Mucosa of gallbladder (tissue), 1 donor: ENCODE results near the gene USP7. TPM values are rescaled to one million over a fixed set of nuclear protein-coding genes. Genes with fewer than 3 reads are reported as not detected.
"Not testable (repeated sequence)": the region's sequence is repeated elsewhere in the genome, so short reads cannot be mapped to it uniquely, and the experiment has no call there.

Source experiments
- DNase-seq: peaks from one replicate; pipeline ENCODE4 v3.0.0-alpha.2; 2020; ENCODE audit warnings: low spot score
- total RNA-seq: library from RNA; stranded (reverse); gene quantifications from one replicate; pipeline ENCODE4 v1.2.1, GENCODE V29; 2021
- donor health status: DM: no; HTN: no; CAD: no.

USP7 gene
- total RNA-seq, 1 donor from 2014 or later, result 108 TPM

DNA sequence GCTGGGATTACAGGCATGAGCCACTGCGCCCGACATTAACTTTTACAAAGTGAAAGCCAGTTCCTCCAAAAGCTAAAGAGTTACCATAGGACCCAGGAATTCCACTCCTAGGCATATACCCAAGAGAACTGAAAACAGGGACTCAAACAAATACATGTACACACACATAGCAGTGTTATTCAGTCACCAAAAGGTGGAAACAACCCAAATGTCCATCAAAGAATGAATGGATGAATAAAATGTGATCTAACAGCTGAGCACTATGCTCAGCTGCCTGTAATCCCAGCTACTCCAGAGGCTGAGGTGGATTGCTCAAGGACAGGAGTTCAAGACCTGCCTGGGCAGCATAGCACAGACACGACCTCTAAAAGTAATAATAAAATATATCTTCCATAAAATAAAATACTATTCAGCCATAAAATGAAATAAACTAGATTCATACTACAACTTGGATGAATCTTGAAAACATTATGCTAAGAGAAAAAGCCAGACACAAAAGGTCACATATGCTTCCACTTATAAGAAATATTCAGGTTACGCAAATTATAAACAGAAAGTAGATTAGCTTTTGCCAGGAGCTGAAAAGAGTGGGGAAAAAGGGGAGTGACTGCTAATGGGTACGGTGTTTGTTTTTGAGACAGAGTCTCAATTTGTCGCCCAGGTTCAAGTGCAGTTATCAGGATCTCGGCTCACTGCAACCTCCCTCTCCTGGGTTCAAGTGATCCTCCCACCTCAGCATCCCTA, 9.3 kb upstream of the USP7 start:
- no peak for DNase-seq

GRCh38 chr16:8971416-8971815, 7.7 kb upstream of the USP7 start:
- DNase-seq, result no peak

DNA sequence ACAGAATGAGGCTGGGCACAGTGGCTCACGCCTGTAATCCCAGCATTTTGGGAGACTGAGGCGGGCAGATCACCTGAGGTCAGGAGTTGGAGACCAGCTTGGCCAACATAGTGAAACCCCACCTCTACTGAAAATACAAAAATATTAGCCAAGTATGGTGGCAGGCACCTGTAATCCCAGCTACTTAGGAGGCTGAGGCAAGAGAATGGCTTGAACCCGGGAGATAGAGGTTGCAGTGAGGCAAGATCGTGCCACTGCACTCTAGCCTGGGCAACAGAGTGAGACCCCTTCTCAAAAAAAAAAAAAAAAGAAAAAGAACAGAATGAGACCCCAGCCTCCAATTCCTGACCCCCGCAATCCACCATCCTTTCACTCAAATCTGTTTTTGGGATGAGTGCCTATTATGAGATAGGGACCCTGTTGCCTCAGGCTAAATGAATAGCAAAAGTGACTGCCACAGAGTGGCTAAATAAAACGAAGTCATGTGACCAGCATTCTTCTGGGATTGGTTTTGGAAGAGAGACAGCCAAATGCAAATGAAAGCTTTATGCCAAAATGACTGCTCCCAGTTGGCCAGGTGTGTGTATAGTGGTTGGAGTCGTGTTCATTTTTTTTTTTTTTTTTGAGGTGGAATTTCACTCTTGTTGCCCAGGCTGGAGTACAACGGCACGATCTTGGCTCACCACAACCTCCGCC, 5.6 kb upstream of the USP7 start:
- not testable (repeated sequence) for DNase-seq

DNA sequence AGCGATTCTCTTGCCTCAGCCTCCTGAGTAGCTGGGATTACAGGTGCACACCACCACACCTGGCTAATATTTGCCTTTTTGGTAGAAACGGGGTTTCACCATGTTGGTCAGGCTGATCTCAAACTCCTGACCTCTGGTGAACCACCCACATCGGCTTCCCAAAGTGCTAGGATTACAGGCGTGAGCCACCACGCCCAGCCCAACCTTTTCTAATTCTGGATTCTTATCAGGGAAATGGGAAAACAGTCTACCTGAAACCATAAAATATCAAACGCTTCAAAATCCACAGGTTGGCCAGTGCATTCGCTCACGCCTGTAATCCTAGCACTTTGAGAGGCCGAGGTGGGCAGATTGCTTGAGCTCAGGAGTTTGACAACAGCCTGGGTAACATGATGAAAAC, 4.3 kb upstream of the USP7 start:
- DNase-seq, result not testable (repeated sequence)

- no peak for DNase-seq
These were observed 3.6 kb upstream of the USP7 start for GRCh38 chr16:8967132-8967821.

DNA sequence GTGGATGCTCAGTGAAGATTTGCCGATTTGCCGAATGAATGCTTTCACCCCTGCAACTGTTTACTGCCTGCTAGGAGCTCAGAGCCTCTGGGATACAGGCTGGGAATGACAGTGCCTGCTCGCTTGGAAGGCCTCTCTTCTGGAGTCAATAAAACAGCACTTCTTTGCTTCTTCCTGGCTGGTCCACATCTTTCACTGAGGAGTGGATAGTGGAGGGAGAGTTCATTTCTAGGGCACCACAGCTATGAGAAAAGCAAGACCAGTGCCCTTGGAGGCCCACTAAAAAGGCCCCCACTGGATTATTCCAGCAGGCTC, 3.1 kb upstream of the USP7 start:
- no peak for DNase-seq

GRCh38 chr16:8964462-8964861, 756 bp upstream of the USP7 start:
- no peak for DNase-seq

GRCh38 chr16:8963010-8963820, 491 bp downstream of the USP7 start:
- DNase-seq, result no peak

GRCh38 chr16:8962393-8963009, 1.2 kb downstream of the USP7 start:
- DNase-seq, result no peak

DNA sequence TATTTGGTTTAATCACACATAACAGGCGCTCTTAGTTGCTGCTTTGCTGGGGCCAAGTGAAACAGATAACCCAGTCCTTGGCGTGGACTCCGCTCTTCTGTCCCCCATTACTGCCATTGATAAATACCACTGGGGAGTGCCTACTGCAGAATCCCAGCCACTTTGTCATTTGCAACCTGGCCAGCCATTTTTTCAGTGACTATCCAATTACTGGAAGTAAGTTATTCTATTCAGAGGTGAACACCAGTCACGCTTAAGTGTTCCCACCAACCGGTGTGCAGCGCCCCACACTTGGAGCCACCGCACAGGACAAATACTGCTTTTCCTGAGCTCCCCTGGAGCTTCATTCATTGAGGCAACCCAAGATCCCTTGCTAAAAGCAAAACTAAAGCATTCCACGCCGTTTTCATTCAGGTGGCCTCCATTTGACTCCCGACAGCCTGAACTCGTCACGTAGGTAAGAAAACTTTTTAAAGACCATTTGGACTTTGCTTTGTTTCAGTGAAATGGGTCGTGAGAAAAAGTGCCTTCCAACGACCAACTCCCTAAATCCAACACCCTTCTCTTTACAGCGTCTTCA, 1.8 kb downstream of the USP7 start:
- DNase-seq, result no peak

DNA sequence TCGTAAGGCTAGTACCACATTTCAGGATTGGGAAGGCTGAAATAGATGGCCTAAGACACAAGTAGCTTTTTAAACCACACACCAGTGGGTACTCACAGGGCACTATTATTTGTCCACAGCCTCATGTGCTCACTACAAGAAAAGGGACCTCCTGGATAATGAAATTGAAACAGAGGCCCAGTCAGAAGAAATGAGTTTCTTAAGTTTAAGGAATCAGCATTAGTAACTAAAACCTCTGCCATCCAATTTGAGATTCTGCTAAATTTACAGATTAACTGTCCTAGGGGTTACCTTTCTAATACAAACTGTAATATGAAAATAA, 3.0 kb downstream of the USP7 start:
- no peak for DNase-seq

- DNase-seq, result no peak
These were observed 3.6 kb downstream of the USP7 start for GRCh38 chr16:8959921-8960787.

DNA sequence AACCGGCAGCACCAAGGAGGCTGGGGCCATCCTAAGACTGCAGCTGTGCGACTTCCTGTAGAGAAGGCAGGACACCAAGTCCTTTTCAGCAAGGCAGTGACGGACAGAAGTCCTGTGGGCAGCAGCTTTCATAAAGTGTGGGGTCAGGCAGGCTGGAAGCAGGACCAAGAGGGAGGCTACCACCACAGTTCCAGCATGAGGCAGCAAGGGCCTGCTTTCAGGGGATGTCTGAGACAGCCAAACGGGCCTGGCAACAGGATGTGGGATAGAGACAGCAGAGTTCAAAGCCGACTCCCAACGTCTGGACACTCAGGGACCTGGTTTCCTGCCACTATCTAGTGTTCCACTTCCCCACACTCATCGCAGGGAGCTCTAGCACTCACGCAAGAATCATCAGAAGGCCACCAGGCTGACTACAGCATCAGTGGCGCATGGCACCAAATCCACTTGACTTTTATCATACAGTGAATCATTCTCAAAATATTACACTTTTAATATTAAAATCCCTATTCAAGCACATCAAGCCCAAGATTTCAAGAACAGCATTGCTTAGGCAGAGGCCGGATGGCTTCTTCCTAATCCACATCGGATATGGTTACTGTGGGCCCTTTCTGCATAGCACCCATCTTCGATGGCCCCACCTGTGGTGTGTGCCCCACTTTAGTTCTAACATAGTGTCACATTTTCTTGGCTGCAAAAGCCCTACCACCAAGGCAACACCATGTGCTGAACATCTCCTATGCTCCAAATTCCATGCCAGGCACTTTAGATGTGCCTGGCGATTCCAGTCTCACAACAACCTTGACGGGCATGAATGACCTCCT, 5.2 kb downstream of the USP7 start:
- no peak for DNase-seq

DNA sequence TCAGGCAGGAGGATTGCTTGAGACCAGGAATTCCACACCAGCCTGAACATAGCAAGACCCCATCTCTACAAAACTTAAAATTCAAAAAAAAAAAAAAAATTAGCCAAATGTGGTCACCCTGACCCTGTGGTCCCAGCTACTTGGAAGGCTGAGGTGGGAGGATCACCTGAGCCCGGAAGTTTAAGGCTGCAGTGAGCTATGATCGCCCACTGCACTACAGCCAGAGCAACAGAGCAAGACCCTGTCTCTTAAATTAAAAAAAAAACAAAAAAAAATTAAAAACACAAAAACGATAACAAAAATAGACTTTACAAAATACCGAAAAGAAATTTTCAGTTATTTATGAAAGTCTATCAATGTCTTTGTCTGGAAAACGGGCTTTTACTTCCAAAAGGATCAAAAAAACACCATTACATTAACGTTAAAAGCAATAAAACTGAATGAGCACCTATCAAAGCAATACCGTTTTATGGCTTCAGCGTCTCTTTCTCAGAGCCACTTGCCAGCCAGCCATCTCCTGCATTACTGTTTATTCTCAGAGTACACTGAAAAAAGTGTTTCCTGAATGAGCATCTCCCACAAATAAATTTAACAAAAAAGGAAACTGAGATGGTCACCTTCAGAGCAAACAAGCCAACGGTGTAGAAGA, 6.1 kb downstream of the USP7 start:
- no peak for DNase-seq

GRCh38 chr16:8957063-8957397, 6.7 kb downstream of the USP7 start:
- DNase-seq, result no peak

GRCh38 chr16:8956265-8957062, 7.2 kb downstream of the USP7 start:
- no peak for DNase-seq

DNA sequence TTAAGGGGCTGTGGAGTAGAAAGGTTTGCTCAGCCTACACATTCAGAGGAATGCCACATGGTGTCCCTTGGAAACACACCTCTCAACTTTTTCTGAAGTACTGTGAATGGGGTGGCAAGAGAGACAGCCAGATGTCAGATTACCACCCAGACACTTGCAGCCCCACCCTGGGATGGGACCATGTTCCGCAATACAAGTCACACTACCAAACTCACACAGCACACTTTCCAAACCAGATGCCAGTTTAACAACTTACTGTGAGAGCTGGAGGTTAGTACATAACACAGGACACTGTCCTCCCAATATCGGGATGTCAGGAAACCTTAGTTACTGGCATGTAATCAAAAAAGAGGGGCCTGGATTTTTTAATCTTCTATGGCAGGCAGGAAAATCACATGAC, 7.9 kb downstream of the USP7 start:
- DNase-seq, result no peak

GRCh38 chr16:8953064-8953463, 10.6 kb downstream of the USP7 start:
- DNase-seq, result no peak
